ENCODE measurements around the gene DHX58. TPM values are rescaled to one million over a fixed set of nuclear protein-coding genes. Genes with fewer than 3 reads are reported as not detected.

Gene DHX58
- total RNA-seq, 2 donors from 2014 or later, result 13.7 to 18.5 TPM

DNA sequence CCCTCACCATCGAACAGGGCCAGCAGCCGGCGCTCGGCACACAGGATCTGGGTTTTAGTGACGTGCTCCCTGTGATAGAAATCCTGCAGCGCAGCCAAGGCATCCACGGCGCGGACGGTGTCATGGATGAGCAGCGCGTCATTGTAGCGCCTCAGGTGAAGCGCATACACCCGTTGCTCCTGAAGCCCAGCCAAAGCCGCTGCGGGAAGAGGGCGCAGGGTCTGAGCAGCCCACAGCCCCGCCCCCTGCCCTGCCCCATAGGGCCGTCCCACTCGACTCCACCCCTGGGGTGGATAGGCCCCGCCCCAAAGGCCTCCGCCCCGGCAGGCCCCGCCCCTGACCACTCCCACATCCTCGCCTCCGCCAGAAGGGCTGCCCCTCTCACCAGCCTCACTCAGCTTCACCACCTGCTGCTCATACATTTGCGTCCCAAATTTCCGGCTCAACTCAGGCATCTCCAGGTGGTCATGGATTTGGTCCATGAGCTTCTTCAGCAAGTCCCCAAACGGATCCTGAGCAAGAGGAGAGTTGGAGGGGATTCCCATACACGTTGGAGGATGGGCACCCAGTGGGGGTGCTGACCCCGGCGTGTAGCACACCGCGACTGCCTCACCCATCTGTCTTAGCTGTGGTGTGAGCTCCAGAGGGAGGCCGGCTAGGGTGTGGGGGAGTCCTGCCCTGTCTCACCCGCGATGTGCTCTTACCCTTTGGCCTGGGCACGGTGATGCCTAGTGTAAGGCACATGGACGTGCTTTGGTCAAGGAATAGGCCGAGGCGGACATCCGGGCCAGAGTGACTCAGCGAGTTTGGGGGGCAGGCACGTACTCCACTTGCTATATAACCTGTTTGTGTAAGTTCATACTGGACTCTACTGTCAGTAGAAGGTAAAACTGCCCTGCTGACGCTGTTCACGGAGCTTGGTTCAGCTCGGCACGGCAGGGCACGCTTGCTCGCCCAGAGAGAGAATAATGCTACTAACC lies 4.6 kb downstream of the DHX58 start:
- H3K27ac ChIP-seq, result no peak overlapping the region

DNA sequence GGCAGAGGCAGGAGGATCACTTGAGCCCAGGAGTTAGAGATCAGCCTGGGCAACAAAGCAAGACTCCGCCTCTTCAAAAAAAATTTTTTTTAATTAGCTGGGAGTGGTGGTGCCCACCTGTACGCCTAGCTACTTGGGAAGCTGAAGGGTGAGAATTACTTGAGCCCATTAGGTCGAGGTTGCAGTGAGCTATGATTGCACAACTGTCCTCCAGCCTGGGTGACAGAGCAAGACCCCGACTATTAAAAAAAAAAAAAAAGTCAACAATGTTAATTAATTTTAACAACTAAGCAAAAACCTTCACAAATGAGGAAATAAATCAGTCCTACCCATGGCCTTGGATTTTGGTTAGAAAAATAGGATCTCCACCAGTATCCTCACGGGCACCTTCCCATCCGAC lies 5.4 kb downstream of the DHX58 start:
- TF ChIP-seq CTCF (IDR thresholded peaks at IDR 0.05), result no peak

More for the DNA sequence above, 4.6 kb downstream of the DHX58 start:
- Histone ChIP-seq H3K9me3 (no peaks in the 10 kb centered on the region), H3K27me3 (replicated peaks; ENCODE audit: insufficient read depth) (no peaks in the 10 kb centered on the region), H3K4me3 (peak overlapping the region; percentile 29), H3K36me3 (peaks cover 6% of the 10 kb centered on the region), H3K4me1 (ENCODE audit: control insufficient read depth in 1 of 2, low read depth in 2 of 2) (peaks cover 10 to 16% of the 10 kb centered on the region in 2 donors)
- no peak for ATAC-seq (ENCODE audit: insufficient number of reproducible peaks, low FRiP score, low read depth)
- no peak for TF ChIP-seq CTCF (IDR thresholded peaks at IDR 0.05)
- no peak for DNase-seq (ENCODE audit: low spot score)

GRCh38 chr17:42106009-42106408 lies 6.5 kb downstream of the DHX58 start:
- TF ChIP-seq CTCF (IDR thresholded peaks at IDR 0.05), result no peak
- Histone ChIP-seq H3K27ac (no peak overlapping the region), H3K36me3 (peaks cover 6% of the 10 kb centered on the region), H3K4me3 (no peak overlapping the region), H3K9me3 (no peaks in the 10 kb centered on the region), H3K4me1 (ENCODE audit: control insufficient read depth in 1 of 2, low read depth in 2 of 2) (peaks cover under 1 to 3% of the 10 kb centered on the region in 2 donors), H3K27me3 (replicated peaks; ENCODE audit: insufficient read depth) (no peaks in the 10 kb centered on the region)
- ATAC-seq (ENCODE audit: insufficient number of reproducible peaks, low FRiP score, low read depth) (no peak), DNase-seq (ENCODE audit: low spot score) (no peak)

More for the DNA sequence above, 5.4 kb downstream of the DHX58 start:
- peak overlapping the region; percentile 29 for H3K4me3 ChIP-seq
- DNase-seq (ENCODE audit: low spot score) (no peak), ATAC-seq (ENCODE audit: insufficient number of reproducible peaks, low FRiP score, low read depth) (no peak)
- H3K27me3 ChIP-seq (replicated peaks; ENCODE audit: insufficient read depth), result no peaks in the 10 kb centered on the region
- peaks cover 6% of the 10 kb centered on the region for H3K36me3 ChIP-seq
- peaks cover 8 to 13% of the 10 kb centered on the region in 2 donors for H3K4me1 ChIP-seq (ENCODE audit: control insufficient read depth in 1 of 2, low read depth in 2 of 2)
- H3K27ac ChIP-seq, result no peak overlapping the region
- H3K9me3 ChIP-seq, result no peaks in the 10 kb centered on the region

GRCh38 chr17:42104264-42104663 lies 8.2 kb downstream of the DHX58 start:
- no peak for TF ChIP-seq CTCF (IDR thresholded peaks at IDR 0.05)
- H3K27me3 ChIP-seq (replicated peaks; ENCODE audit: insufficient read depth), result no peaks in the 10 kb centered on the region
- H3K9me3 ChIP-seq, result no peaks in the 10 kb centered on the region
- peaks cover 6% of the 10 kb centered on the region for H3K36me3 ChIP-seq
- no peak overlapping the region for H3K27ac ChIP-seq
- ATAC-seq (ENCODE audit: insufficient number of reproducible peaks, low FRiP score, low read depth) (no peak), DNase-seq (ENCODE audit: low spot score) (no peak)
- no peaks in the 10 kb centered on the region for H3K4me1 ChIP-seq (ENCODE audit: control insufficient read depth in 1 of 2, low read depth in 2 of 2)
- no peak overlapping the region for H3K4me3 ChIP-seq

DNA sequence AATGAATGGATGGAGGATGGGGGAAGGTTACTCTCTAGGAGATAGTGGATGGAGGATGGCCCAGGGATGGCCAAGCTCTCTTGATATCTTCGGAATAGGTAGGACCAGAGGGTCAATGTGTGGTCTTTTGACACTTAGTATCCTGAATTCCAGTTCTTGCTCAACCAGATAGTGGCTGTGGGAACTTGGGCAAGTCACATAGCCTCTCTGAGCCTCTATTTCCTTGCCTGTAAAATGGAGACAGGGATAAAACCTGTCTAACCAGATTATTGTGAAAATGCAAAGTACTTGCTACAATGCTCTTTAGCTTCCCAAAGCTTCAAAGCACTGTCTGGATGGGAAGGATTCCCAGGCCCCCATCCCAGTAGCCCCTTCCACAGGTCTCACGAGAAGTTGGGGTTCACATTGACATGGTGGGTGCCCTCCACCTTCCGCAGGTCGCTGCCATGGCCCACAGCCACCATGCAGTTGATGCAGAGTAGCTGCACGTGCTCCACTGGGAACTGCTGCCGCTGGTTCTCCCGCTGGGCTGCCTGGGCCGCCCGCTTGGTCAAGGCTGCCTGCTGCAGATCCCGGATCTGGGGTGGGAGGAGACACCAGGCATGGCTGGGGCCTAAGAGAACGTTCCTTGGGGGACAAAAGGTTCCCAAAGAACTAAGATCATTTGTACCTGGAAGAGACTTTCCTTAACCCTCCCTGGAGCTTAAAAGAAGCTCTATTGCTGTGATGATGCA lies 9.1 kb downstream of the DHX58 start:
- Histone ChIP-seq H3K36me3 (no peaks in the 10 kb centered on the region), H3K4me1 (ENCODE audit: control insufficient read depth in 1 of 2, low read depth in 2 of 2) (no peaks in the 10 kb centered on the region), H3K4me3 (no peak overlapping the region), H3K9me3 (no peaks in the 10 kb centered on the region), H3K27ac (no peak overlapping the region), H3K27me3 (replicated peaks; ENCODE audit: insufficient read depth) (no peaks in the 10 kb centered on the region)
- TF ChIP-seq CTCF (IDR thresholded peaks at IDR 0.05), result no peak
- no peak for ATAC-seq (ENCODE audit: insufficient number of reproducible peaks, low FRiP score, low read depth)
- DNase-seq (ENCODE audit: low spot score), result no peak
